D341Med (cell line): ENCODE results near the gene RPS28.
"Not testable (repeated sequence)": the region's sequence is repeated elsewhere in the genome, so short reads cannot be mapped to it uniquely, and the experiment has no call there.

Source experiments
- DNase-seq: peaks from one replicate; pipeline ENCODE4 v3.0.0; 2012; ENCODE audit warnings: low spot score

Gene RPS28

GRCh38 chr19:8342684-8343482 lies 21.6 kb downstream of the RPS28 start, which contains the start of gene KANK3:
Gene KANK3, minus strand, starts transcription at chr19:8343262. Its CDS starts 5,434 bp downstream, at chr19:8337828.
- peak; percentile 97 for DNase-seq

DNA sequence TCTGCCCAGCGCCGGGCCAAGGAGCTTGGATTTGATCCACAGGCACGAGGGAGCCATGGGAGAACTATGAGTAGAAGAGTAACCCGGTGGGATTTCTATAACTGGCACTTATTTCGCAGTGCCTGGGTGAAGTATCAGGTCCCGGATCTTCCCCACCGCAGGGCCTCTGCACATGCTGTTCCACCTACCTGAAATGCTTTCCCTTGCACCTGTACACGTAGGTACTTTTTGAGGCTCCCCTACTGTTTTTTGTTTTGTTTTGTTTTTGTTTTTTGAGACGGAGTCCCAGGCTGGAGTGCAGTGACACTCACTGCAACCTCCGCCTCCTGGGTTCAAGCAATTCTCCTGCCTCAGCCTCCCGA lies 22.2 kb downstream of the RPS28 start:
- no peak for DNase-seq

- DNase-seq, result not testable (repeated sequence)
Observed at GRCh38 chr19:8349629-8350372, 28.5 kb downstream of the RPS28 start.

GRCh38 chr19:8352134-8352827 lies 31.0 kb downstream of the RPS28 start:
- DNase-seq, result no peak

DNA sequence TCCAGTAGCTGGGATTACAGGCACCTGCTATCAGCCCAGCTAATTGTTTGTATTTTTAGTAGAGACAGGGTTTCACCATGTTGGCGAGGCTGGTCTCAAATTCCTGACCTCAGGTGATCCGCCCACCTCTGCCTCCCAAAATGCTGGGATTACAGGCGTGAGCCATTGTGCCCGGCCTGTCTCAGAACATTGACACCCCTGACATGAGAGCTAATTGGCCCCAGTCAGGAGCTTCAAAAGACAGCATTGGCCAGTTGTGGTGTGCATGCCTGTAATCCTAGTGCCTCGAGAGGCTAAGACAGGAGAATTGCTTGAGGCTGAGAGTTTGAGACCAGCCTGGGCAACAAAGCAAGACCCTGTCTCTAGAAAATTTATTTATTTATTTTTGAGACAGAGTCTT lies 31.5 kb downstream of the RPS28 start:
- DNase-seq, result not testable (repeated sequence)

- no peak for DNase-seq
Observed at GRCh38 chr19:8355631-8356402, 34.5 kb downstream of the RPS28 start.

DNA sequence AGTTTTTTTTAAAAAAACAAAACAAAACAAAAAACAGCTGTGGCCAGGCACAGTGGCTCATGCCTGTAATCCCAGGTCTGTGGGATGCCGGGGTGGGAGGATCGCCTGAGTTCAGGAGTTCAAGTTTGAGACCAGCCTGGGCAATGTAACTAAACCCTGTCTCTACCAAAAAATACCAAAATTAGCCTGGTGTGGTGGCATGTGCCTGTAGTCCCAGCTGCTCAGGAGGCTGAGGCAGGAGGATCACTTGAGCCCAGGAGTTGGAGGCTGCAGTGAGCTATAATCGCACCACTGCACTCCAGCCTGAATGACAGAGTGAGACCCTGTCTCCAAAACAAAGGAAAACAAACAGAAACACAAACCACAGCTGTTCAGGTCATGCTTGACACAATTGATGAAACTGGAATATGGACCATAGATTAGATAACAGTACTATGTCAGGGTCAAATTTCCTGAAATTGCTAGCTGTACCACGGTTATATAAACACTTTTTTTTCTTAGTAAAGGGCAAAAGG lies 35.8 kb downstream of the RPS28 start:
- no peak for DNase-seq

- no peak for DNase-seq
Observed at GRCh38 chr19:8358948-8359347, 37.7 kb downstream of the RPS28 start.

DNA sequence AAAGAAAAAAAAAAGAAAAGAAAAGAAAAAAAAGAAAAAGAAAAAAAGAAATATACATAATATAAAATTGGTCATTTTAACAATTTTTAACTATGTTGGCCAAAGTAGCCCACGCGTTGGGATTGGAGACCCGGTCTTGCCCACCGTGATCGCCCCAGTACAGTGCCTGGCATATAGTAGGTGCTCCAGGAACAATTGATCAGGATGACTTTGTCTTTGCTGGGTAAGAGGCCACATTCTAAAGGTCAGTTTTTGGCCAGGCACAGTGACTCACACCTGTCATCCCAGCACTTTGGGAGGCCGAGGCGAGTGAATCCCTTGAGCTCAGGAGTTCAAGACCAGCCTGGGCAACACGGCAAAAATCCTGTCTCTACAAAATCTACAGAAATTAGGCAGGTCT lies 38.9 kb downstream of the RPS28 start:
- DNase-seq, result no peak

DNA sequence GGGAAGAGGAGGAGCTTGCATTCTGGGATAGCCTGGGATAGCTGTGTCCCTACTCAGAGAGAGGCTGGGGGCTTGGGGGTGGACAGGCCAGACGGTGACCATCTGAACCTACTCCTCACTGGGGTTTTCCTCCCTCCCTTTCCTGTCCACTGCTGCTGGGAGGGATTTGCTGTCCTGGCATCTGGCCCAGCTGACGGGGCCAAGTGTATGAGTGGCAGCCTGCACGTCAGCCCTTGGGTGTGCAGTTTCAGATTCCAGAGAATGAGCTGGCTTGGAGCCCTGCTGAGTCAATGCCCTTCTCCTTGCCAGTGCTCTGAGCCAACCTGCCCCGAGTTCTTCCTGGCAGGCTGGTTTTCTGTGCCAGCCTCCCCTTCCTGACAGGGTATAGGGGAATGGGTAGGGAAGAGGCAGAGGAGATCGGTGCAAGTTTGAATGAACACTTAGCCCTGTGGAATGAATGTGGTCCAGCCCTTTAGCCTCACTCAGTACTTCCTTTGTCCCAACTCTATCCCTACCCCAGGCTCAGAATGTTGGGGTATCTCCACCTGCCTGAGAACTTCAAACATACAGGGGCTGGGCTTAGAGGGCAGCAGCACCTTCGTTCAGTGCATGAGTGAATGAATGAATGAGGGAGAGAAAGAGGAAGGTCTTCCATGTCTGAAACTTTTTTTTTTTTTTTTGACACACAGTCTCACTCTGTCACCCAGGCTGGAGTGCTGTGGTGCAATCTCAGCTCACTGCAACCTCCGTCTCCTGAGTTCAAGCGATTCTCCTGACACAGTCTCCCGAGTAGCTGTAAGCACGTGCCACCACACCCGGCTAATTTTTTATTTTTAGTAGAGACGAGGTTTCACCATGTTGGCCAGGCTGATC lies 40.9 kb downstream of the RPS28 start:
- peak; percentile 61 for DNase-seq

- peak; percentile 70 for DNase-seq
Observed at GRCh38 chr19:8363803-8364771, 42.8 kb downstream of the RPS28 start, which contains the start of gene ANGPTL4. Gene ANGPTL4, plus strand, starts transcription at chr19:8364155. Its CDS starts 167 bp downstream, at chr19:8364322.

DNA sequence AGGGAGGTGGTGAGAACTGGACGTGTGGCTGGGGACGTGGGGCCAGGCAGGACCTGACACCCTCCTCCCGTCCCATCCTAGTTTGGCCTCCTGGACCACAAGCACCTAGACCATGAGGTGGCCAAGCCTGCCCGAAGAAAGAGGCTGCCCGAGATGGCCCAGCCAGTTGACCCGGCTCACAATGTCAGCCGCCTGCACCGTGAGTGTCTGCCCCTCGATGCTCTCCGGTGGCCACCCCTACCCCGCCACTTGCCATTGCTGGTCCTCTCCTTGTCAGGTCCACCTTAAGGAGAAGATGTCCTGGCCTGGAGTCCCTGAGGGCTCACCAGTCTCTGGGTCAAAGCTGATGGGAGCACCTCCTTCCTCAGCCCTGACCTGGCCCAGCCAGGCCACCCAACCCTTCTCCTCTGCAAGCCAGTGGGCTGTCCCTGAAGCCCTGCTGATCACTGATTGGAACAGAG lies 44.9 kb downstream of the RPS28 start:
- no peak for DNase-seq

GRCh38 chr19:8366961-8367326 lies 45.6 kb downstream of the RPS28 start:
- no peak for DNase-seq

DNA sequence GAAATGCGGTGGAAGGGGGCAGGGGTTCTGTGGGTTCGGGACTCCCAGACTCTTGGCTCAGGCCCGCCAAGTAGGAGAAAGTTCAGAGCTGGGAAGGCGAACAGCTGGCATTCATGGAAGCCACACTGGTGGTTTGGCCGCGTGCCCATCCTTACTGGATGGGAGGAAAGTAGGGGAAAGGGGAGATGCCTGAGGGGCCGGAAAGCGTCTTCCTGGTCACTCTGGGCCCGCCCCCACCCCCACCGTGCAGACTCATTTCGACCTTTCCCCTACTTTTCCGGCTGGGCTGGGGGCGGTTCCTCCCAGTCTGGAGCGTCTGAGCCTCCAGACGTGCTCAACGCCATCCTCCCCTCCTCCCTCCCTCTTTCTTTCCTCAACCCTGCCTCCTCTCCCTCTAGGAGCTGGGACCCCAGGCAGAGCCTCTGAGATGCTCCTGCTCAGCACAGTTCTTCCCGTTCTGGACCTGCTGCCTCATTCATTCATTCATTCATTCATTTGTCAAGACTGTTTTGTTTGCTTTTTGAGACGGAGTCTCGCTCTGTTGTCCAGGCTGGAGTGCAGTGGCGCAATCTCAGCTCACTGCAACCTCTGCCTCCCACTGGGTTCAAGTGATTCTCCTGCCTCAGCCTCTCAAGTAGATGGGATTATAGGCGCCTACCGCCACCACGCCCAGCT lies 46.2 kb downstream of the RPS28 start:
- DNase-seq, result peak; percentile 60

DNA sequence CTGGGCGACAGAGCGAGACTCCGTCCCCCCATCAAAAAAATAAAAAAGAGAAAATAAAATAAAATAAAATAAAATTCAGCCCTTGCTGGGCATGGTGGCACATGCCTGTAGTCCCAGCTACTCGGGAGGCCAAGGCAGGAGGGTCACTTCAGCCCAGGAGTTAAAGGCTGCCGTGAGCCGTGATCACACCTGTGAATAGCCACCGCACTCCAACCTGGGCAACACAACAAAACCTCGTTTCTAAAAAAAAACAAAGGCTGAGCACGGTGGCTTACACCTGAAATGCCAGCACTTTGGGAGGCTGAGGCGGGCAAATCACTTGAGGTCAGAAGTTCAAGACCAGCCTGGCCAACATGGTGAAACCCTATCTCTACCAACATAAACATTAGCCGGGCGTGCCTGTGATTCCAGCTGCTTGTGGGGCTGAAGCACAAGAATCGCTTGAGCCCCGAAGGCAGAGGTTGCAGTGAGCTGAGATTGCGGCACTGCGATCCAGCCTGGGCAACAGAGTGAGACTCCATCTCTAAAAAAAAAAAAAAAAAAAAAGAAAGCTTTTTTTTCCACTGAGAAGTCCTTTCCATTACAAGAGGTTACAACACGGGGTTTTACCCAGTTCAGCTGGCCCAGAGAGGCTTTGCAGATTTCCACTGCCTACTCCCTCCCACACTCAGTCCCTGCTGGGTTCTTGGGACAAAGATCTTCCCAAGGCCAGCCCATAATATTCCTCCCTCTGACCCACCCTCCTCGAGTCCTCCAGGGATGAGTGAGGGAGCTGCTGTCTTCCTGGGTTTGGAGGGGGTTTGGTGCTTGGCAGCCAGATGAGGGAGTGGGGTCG lies 49.1 kb downstream of the RPS28 start:
- no peak for DNase-seq

- DNase-seq, result peak; percentile 38
Observed at GRCh38 chr19:8371011-8371804, 49.9 kb downstream of the RPS28 start.
